Activated CD4-positive, alpha-beta T cell treated with anti-CD3 and anti-CD28 coated beads for 36 hours (primary cell): ENCODE measurements around the gene NXPH1. TPM values are rescaled to one million over a fixed set of nuclear protein-coding genes. Genes with fewer than 3 reads are reported as not detected.

Experiments
- ATAC-seq: fragments of 200-7000 bp; cut with Tn5 transposase; one replicate; pipeline ENCODE4 v1.10.0; 2021; ENCODE audit warnings: mild to moderate bottlenecking, moderate library complexity
- CTCF ChIA-PET: fragments of 350-600 bp; sonication (Branson Sonifier 250); formaldehyde crosslinking; loops from one replicate; lab custom pipeline; 2021; ENCODE audit warnings: antibody characterized with exemption; lab: Charles Lee
- POLR2A ChIA-PET: fragments of 350-600 bp; sonication (Branson Sonifier 250); formaldehyde crosslinking; loops from one replicate; lab custom pipeline; 2021; ENCODE audit warnings: antibody characterized with exemption, inconsistent platforms; lab: Charles Lee
- DNase-seq: peaks from one replicate; pipeline ENCODE4 v3.0.0-alpha.2; 2020
- H3K27ac Mint-ChIP-seq: one replicate; pipeline ENCODE4 v1.8.0; 2021; ENCODE audit warnings: mixed read lengths
- H3K27me3 Mint-ChIP-seq: one replicate; pipeline ENCODE4 v1.8.0; 2021; ENCODE audit warnings: mixed read lengths
- H3K36me3 Mint-ChIP-seq: one replicate; pipeline ENCODE4 v1.8.0; 2021; ENCODE audit warnings: low read depth, mixed read lengths
- H3K4me1 Mint-ChIP-seq: one replicate; pipeline ENCODE4 v1.8.0; 2021; ENCODE audit warnings: mixed read lengths
- H3K4me3 Mint-ChIP-seq: one replicate; pipeline ENCODE4 v1.8.0; 2021; ENCODE audit warnings: mild to moderate bottlenecking, moderate library complexity, mixed read lengths
- H3K9me3 Mint-ChIP-seq: one replicate; pipeline ENCODE4 v1.8.0; 2021; ENCODE audit warnings: low read depth, mixed read lengths
- intact Hi-C, 2 experiments: fragments of 100-400 bp; cut with DNase I in 1 of 2; cut with micrococcal nuclease in 1 of 2; formaldehyde crosslinking; loops; one replicate each; pipeline versions ENCODE4 v1.14.2 to v1.15.1; 2022 to 2024; cut with DNase I, micrococcal nuclease
- total RNA-seq, 2 experiments: library from RNA; stranded (reverse); gene quantifications; one replicate each; pipeline ENCODE4 v1.2.3, GENCODE V29; 2021

The NXPH1 gene
- total RNA-seq, 2 experiments from 2014 or later = not detected

GRCh38 chr7:8440670-8441069 lies 7.3 kb downstream of the NXPH1 start:
- no peak for DNase-seq
- Mint-ChIP-seq H3K4me3 (no peak overlapping the region), H3K27me3 (peaks cover 81% of the 10 kb centered on the region), H3K4me1 (peaks cover 17% of the 10 kb centered on the region), H3K36me3 (no peaks in the 10 kb centered on the region), H3K9me3 (no peaks in the 10 kb centered on the region), H3K27ac (no peak overlapping the region)
- CTCF ChIA-PET = no interaction called here
- ATAC-seq = no peak
- intact Hi-C loops = no loop called here
- POLR2A ChIA-PET = no interaction called here

GRCh38 chr7:8441106-8441965 lies 7.9 kb downstream of the NXPH1 start:
- H3K4me1 Mint-ChIP-seq = peaks cover 17% of the 10 kb centered on the region
- DNase-seq = no peak
- H3K27ac Mint-ChIP-seq = no peak overlapping the region
- H3K9me3 Mint-ChIP-seq = no peaks in the 10 kb centered on the region
- CTCF ChIA-PET = interaction anchor here (1.2 kb wide), 1 partner anchor 21 kb away, joined by 3 read pairs; no protein-coding TSS in a partner anchor
- H3K36me3 Mint-ChIP-seq = no peaks in the 10 kb centered on the region
- intact Hi-C loops = no loop called here
- ATAC-seq = no peak
- POLR2A ChIA-PET = no interaction called here
- no peak overlapping the region for H3K4me3 Mint-ChIP-seq
- H3K27me3 Mint-ChIP-seq = peaks cover 79% of the 10 kb centered on the region

- H3K36me3 Mint-ChIP-seq = no peaks in the 10 kb centered on the region
- ChIA-PET POLR2A (no interaction called here), CTCF (interaction anchor here (1.2 kb wide), 1 partner anchor 22 kb away, joined by 3 read pairs; no protein-coding TSS in a partner anchor)
- H3K27ac Mint-ChIP-seq = no peak overlapping the region
- no peak for ATAC-seq
- no peak for DNase-seq
- intact Hi-C loops = no loop called here
- H3K9me3 Mint-ChIP-seq = no peaks in the 10 kb centered on the region
- peaks cover 13% of the 10 kb centered on the region for H3K4me1 Mint-ChIP-seq
- no peak overlapping the region for H3K4me3 Mint-ChIP-seq
- peaks cover 74% of the 10 kb centered on the region for H3K27me3 Mint-ChIP-seq
Measured at GRCh38 chr7:8442051-8442813, 8.8 kb downstream of the NXPH1 start.

GRCh38 chr7:8442814-8443304 lies 9.4 kb downstream of the NXPH1 start:
- Mint-ChIP-seq H3K9me3 (no peaks in the 10 kb centered on the region), H3K27me3 (peaks cover 71% of the 10 kb centered on the region), H3K4me3 (no peak overlapping the region), H3K36me3 (no peaks in the 10 kb centered on the region), H3K27ac (no peak overlapping the region), H3K4me1 (peaks cover 13% of the 10 kb centered on the region)
- CTCF ChIA-PET = interaction anchor here (1.2 kb wide), 1 partner anchor 23 kb away, joined by 3 read pairs; no protein-coding TSS in a partner anchor
- POLR2A ChIA-PET = no interaction called here
- intact Hi-C loops = no loop called here
- DNase-seq = peak; percentile 82
- ATAC-seq = peak; percentile 85

GRCh38 chr7:8443576-8444467 lies 10.4 kb downstream of the NXPH1 start:
- DNase-seq = no peak
- ATAC-seq = no peak
- H3K4me1 Mint-ChIP-seq = peaks cover 13% of the 10 kb centered on the region
- H3K36me3 Mint-ChIP-seq = no peaks in the 10 kb centered on the region
- intact Hi-C loops = no loop called here
- H3K9me3 Mint-ChIP-seq = no peaks in the 10 kb centered on the region
- POLR2A ChIA-PET = no interaction called here
- no peak overlapping the region for H3K27ac Mint-ChIP-seq
- peaks cover 62% of the 10 kb centered on the region for H3K27me3 Mint-ChIP-seq
- CTCF ChIA-PET = no interaction called here
- no peak overlapping the region for H3K4me3 Mint-ChIP-seq

- intact Hi-C loops = no loop called here
- POLR2A ChIA-PET = no interaction called here
- H3K4me3 Mint-ChIP-seq = no peak overlapping the region
Measured at GRCh38 chr7:8444468-8444769, 11.0 kb downstream of the NXPH1 start.

GRCh38 chr7:8453535-8453934 lies 20.1 kb downstream of the NXPH1 start:
- Mint-ChIP-seq H3K4me3 (no peak overlapping the region), H3K27me3 (peaks cover 8% of the 10 kb centered on the region), H3K4me1 (no peaks in the 10 kb centered on the region), H3K27ac (no peak overlapping the region), H3K36me3 (no peaks in the 10 kb centered on the region), H3K9me3 (peaks cover 2% of the 10 kb centered on the region)
- ATAC-seq = no peak
- POLR2A ChIA-PET = no interaction called here
- CTCF ChIA-PET = no interaction called here
- intact Hi-C loops = no loop called here
- DNase-seq = no peak

More at GRCh38 chr7:8444468-8444769, 11.0 kb downstream of the NXPH1 start:
- Mint-ChIP-seq H3K4me1 (peaks cover 13% of the 10 kb centered on the region), H3K27ac (no peak overlapping the region), H3K9me3 (no peaks in the 10 kb centered on the region), H3K36me3 (no peaks in the 10 kb centered on the region), H3K27me3 (peaks cover 60% of the 10 kb centered on the region)
- CTCF ChIA-PET = interaction anchor here (0.5 kb wide), 1 partner anchor 1967 kb away, joined by 3 read pairs; no protein-coding TSS in a partner anchor
- DNase-seq = no peak
- no peak for ATAC-seq

- no peaks in the 10 kb centered on the region for H3K4me1 Mint-ChIP-seq
- ChIA-PET POLR2A (no interaction called here), CTCF (no interaction called here)
- intact Hi-C loops = no loop called here
- H3K27me3 Mint-ChIP-seq = peaks cover 9% of the 10 kb centered on the region
- H3K9me3 Mint-ChIP-seq = peaks cover 2% of the 10 kb centered on the region
- no peak overlapping the region for H3K4me3 Mint-ChIP-seq
- ATAC-seq (no peak), DNase-seq (no peak)
- H3K36me3 Mint-ChIP-seq = no peaks in the 10 kb centered on the region
- no peak overlapping the region for H3K27ac Mint-ChIP-seq
Measured at GRCh38 chr7:8455426-8455825, 22.0 kb downstream of the NXPH1 start.

- Mint-ChIP-seq H3K4me3 (no peak overlapping the region), H3K36me3 (no peaks in the 10 kb centered on the region), H3K27me3 (peaks cover 9% of the 10 kb centered on the region), H3K4me1 (no peaks in the 10 kb centered on the region), H3K27ac (no peak overlapping the region), H3K9me3 (no peaks in the 10 kb centered on the region)
- no peak for ATAC-seq
- no peak for DNase-seq
- intact Hi-C loops = no loop called here
- POLR2A ChIA-PET = no interaction called here
- CTCF ChIA-PET = interaction anchor here (0.6 kb wide), 1 partner anchor 578 kb away, joined by 3 read pairs; no protein-coding TSS in a partner anchor
Measured at GRCh38 chr7:8462309-8462708, 28.9 kb downstream of the NXPH1 start.

- POLR2A ChIA-PET = no interaction called here
- Mint-ChIP-seq H3K27me3 (peaks cover 5% of the 10 kb centered on the region), H3K27ac (no peak overlapping the region), H3K9me3 (no peaks in the 10 kb centered on the region), H3K4me3 (no peak overlapping the region), H3K4me1 (no peaks in the 10 kb centered on the region), H3K36me3 (no peaks in the 10 kb centered on the region)
- intact Hi-C loops = no loop called here
- CTCF ChIA-PET = interaction anchor here (1.4 kb wide), 1 partner anchor 26 kb away, joined by 4 read pairs; no protein-coding TSS in a partner anchor
- DNase-seq (no peak), ATAC-seq (no peak)
Measured at GRCh38 chr7:8465338-8465737, 31.9 kb downstream of the NXPH1 start.

- POLR2A ChIA-PET = no interaction called here
- Mint-ChIP-seq H3K4me1 (no peaks in the 10 kb centered on the region), H3K27ac (no peak overlapping the region), H3K36me3 (no peaks in the 10 kb centered on the region), H3K27me3 (peaks cover 2% of the 10 kb centered on the region), H3K4me3 (no peak overlapping the region), H3K9me3 (no peaks in the 10 kb centered on the region)
- ATAC-seq (no peak), DNase-seq (no peak)
- CTCF ChIA-PET = no interaction called here
- intact Hi-C loops = no loop called here
Measured at GRCh38 chr7:8480527-8480926, 47.1 kb downstream of the NXPH1 start.
